ENCODE data around the gene CEP55.

DNA sequence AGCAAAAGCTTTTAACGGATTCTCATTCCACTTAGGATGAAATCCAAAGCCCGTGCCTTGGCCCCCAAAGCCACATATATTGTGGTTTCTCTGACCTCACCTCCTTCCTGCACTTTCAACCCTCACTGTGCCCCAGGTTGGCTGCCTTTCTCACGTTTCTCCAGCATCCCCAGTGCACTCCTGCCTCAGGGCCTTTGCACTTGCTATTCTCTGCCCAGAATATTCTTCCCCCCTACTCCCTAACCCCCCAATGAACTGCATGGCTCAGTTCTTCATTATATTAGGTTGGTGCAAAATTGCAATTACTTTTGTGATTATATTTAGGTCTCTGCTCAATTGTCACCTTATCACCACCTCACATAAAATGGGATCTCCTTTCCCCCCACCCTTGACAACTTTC, 48.4 kb upstream of the CEP55 start:
- TF ChIP-seq POLR2A (IDR thresholded peaks at IDR 0.05; ENCODE audit: control extremely low read depth in 1 of 2, low read depth in 2 of 2, low read length in 2 of 2) (no peak), SP2 (IDR thresholded peaks at IDR 0.05; ENCODE audit: low read length) (no peak), JUN (IDR thresholded peaks at IDR 0.05; ENCODE audit: low read depth, low read length) (no peak), RAD21 (IDR thresholded peaks at IDR 0.05 in 1 of 2, conservative IDR thresholded peaks at IDR 0.05 in 1 of 2; ENCODE audit: low read depth in 2 of 2, low read length in 2 of 2) (no peak), EZH2 (IDR thresholded peaks at IDR 0.05; ENCODE audit: low read depth, low read length, severe bottlenecking) (no peak), PHF8 (conservative IDR thresholded peaks at IDR 0.05; ENCODE audit: low read depth, low read length) (no peak), RXRA (IDR thresholded peaks at IDR 0.05; ENCODE audit: insufficient read depth, low read depth, low read length) (no peak), SIN3A (conservative IDR thresholded peaks at IDR 0.05 in 1 of 2, IDR thresholded peaks at IDR 0.05 in 1 of 2; ENCODE audit: low read depth in 1 of 2, low read length in 2 of 2) (no peak)
- TF ChIP-seq, protein P1, sequence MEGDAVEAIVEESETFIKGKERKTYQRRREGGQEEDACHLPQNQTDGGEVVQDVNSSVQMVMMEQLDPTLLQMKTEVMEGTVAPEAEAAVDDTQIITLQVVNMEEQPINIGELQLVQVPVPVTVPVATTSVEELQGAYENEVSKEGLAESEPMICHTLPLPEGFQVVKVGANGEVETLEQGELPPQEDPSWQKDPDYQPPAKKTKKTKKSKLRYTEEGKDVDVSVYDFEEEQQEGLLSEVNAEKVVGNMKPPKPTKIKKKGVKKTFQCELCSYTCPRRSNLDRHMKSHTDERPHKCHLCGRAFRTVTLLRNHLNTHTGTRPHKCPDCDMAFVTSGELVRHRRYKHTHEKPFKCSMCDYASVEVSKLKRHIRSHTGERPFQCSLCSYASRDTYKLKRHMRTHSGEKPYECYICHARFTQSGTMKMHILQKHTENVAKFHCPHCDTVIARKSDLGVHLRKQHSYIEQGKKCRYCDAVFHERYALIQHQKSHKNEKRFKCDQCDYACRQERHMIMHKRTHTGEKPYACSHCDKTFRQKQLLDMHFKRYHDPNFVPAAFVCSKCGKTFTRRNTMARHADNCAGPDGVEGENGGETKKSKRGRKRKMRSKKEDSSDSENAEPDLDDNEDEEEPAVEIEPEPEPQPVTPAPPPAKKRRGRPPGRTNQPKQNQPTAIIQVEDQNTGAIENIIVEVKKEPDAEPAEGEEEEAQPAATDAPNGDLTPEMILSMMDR (IDR thresholded peaks at IDR 0.05; ENCODE audit: control extremely low read depth in 1 of 3, insufficient read depth in 1 of 3, low read depth in 1 of 3, low read length in 3 of 3) = no peak

All from H1 (cell line).